HG02840 (cell line): Measurements from ENCODE around the gene AFMID.
A peak's percentile ranks its signal among the peaks of the same experiment; 100 is the strongest.
"Not testable (repeated sequence)": the region's sequence is repeated elsewhere in the genome, so short reads cannot be mapped to it uniquely, and the experiment has no call there.

Source experiments
- ATAC-seq: cut with Tn5 transposase; IDR thresholded peaks from one replicate; pipeline ENCODE4 v1.9.1; 2021; ENCODE audit warnings: mild to moderate bottlenecking, moderate library complexity, moderate number of reproducible peaks; ENCODE audit not compliant: unreplicated experiment, low FRiP score

The AFMID gene

DNA sequence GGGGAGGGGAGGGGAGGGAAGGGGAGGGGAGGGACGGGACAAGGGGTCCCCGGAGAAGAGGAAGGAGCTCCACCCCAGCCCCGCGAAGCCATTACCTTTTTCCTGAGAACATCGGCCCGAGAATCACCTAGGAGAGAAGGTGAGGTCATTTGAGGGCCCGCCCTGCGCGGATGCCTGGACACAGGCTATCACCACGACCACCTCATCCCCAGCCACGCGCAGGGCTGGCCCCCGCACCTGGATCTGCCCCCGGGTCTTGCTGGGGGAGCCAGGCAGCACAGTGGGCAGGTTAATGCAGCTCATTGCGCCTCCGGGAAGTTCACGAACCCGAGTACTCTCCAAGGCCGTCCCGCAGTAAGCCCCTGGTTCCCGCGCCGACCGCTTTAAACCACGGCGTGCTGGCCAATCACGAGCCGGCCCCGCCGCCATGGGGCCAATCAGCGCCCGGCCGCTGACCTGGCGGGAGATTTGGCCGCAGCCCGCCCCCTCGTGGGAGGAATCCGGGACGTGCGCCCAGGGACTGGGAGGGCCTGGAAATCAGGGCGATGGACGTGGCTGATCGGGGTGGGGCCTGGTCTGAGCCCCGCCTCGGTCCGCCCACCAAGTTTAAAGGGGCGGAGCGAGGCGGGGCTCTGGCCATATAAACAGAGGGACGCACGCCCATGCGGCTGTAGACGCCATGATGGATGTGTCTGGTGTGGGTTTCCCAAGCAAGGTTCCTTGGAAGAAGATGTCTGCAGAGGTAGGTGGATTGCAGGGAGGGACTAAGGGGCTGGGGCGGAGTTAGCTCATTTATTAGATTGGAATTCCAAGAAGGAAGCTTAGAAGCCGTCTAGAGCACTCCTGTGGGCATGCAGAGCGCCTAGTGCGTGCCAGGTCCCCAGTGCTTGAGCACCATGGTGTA, at the start of gene AFMID, which contains the start of gene TK1:
AFMID (plus strand) TSS at position 671 of the 904 bp plus-strand sequence; CDS start at position 680, 9 bp downstream.
TK1 (minus strand) TSS at position 361 of the 904 bp plus-strand sequence; CDS start at position 303, 58 bp downstream.
- ATAC-seq, result peak; percentile 89

GRCh38 chr17:78137392-78138203, 49.6 kb upstream of the AFMID start:
- no peak for ATAC-seq

GRCh38 chr17:78138204-78139060, 48.7 kb upstream of the AFMID start:
- no peak for ATAC-seq

- ATAC-seq, result not testable (repeated sequence)
These were observed 47.3 kb upstream of the AFMID start for GRCh38 chr17:78139861-78140168.

DNA sequence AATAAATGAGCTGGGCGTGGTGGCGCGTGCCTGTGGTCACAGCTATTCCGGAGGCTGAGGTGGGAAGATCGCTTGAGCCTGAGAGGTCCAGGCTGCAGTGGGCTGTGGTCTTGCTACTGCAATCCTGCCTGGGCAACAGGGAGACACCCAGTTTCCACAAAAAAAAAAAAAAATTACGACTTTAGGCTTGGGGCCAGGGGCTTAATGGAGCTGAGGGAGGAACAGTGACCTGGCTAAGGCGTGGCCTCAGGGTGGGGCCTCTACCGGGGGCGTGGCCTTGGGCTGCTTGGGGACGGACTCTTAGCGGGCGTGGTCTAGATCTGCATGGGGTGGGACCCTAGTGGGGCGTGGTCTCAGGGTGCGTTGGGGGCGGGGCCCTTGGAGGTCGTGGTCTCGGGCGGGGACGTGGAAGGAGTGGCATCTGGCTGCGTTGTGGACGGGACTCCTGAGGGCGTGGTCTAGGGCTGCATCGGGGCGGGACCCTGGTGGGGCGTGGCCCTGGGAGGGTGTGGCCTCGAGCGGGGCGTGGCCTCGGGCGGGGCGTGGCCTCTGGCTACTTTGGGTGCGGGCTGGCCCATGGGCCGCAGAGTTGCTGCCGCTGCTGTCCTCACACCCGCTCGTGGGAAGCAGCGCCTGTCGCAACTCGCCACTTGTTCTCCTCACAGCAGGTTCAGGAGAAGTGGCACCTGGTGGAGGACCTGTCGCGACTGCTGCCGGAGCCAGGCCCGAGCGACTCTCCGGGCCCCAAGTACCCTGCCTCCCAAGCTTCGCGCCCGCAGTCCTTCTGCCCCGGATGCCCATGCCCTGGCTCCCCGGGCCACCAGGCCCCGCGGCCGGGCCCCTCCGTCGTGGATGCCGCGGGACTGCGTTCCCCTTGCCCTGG, 46.8 kb upstream of the AFMID start:
- peak; percentile 70 for ATAC-seq

DNA sequence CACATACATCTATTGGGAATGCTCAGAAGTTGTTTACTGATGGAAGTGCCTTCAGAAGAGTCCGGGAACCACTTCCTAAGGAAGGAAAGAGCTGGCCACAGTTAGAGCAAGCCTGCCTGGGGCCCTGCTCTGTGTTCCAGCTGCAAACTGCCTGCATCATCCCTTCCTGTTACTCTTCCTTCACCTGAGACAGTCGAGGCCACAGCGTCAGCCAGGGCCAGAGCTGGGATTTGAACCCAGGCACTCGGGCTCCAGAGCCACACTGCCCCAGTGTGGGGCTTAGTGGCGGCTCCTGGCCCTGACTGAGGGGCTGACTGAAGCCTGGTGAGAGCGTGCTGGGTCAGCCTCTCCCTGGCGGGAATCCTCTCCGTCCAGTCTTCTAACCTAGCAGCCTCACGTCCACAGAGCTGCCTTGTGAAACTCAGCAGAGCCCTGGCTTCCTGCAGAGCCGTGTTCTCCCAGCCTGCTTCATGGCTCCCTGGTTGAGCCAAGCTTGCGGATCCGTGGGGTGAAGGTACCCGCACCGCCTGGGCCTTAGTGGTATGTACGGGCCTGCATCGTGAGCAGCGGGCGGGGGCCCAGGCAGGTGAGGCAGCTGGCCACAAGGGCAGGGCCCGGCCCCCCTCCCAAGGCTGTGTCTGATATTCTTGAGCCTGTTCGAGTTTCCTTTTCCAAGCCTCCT, 45.6 kb upstream of the AFMID start:
- ATAC-seq, result no peak

GRCh38 chr17:78142119-78142861, 44.9 kb upstream of the AFMID start:
- no peak for ATAC-seq

DNA sequence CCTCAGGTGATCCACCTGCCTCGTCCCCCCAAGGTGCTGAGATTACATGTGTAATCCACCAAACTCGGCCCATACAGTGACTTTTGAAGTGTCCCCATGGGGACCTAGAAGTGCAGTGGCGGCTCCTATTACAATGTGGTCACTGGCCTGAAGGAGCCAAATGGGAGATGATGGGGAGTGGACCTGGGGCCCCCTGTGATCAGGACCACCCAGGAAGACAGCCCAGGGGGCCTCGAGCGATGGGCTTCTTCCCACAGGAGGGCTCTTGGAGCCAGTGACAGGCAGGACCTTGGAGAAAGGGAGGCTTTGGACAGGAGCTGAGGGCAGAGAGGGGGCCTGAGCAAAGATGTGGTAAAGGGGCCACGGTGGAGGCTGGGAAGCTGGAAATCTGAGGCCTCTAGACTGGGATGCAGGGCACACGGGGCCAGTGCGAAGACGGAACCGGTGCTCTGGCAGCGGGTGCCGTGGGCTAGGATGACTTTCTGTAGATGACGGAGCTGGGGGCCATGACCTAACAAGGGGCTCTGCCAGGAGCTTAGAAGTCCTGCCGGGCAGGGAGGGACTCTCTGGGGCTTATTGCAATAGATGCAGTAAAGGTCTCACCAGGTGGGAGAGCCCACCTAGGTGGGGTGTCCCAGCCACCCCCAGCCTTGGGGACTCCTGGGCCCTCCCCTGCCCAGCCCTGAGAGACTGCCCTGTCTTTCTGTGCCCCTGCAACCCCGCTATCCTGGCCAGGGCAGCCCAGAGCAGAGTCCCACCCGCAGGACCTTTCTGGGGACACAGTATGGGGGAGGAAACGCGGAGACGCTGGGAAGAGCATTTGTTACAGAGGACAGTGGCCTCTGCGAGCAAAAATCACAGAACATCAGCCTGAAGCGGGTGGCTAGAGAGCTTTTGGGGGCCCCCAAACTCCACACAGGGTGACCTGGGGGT, 43.7 kb upstream of the AFMID start:
- ATAC-seq, result no peak

DNA sequence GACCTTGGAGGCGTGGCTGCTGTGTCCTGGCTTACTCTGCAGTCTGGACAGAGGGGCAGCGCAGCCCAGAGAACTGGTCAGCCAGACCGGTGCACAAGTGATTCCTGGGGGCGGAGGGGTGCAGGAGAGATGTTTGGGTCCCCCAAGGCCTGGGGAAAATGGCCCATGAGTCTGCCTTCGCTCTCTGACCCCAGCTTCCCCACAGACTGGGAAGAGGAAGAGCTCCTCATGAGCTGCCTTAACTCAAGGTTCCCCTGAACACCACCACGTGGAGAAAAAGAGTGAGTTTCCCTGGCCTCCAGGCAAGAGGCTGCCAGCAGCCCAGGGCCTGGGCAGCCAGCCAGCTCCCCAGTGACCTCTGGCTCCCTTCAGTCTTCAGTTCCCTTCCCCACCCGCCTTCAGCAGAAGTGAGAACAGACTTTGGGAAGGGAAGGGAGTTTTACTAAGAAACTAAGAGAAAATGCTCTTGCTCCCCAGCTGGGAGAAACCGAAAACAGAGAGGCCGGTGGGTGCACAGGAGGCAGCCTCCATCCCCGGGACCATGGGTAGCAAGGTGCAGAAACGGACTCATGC, 42.9 kb upstream of the AFMID start:
- ATAC-seq, result no peak

GRCh38 chr17:78144736-78145641, 42.2 kb upstream of the AFMID start:
- no peak for ATAC-seq

DNA sequence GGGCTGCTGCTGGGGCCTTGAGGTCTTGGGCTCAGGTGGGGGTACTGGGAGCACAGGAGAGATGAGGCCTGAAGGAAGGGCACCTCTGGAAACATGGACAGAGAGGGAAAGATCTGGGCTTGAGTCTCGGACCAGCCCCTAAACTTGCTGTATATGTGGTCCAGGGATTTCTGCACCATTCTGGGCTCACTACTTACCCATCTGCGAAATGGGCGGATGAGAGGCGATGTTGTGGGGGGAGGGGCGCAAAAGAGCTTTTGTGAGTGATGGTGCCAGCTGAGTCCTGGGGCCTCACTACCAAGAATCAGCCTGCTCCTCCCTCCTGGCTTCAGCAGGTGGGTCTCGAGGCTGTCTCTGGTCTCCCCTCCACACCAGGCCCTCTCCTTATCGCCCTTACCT, 40.7 kb upstream of the AFMID start:
- no peak for ATAC-seq

DNA sequence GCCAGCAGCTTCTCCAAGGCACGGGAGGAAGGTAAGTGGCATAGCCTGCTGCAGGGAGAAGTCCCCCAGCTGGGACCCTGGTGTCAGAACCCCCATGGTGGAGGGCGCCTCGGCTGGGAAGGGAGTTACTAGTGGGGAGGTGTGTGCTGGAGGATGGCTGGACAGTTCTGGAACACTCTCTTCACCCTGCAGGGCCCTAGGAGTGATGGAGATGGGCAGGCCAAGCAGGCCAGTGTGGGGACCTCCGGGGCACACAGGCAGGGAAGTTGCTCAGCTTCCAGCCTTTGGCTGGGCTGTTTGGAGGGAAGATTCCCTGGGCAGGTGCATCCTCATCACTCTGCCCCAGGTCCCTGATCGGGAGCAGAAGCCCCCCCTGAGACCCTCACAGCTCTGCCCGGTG, 40.3 kb upstream of the AFMID start:
- ATAC-seq, result no peak

DNA sequence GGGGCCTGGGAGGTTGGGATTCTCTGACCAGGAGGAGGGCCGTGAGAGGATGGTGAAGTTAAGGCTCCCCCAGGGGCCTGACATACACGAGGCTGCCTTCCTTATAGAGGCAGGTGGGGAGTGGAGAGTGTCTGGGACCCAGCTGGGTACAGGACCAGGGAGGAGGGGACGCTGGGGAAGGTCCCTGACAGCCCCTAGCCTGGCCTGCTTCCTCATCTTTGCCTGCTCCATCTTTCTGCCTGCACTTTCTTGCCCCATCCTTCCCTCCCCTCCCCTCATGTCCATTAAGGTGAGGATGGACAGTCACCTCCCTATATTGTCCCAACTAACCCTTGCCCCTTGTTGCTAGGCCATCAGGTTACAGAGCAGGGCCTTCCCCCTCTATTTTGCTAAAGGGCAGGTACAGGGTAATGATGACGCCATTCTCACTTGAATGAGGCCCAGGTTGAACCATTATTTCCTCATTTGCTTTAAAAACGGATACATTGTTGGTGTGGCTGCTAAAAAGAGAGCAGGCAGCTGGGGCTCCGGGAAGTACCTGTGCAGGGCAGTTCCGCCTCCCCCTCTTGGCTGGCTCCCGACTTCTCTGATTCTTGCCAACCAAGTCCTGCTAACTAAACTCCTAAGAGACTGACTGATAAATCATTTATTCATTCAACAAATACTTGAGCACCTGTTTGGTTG, 39.7 kb upstream of the AFMID start:
- no peak for ATAC-seq

DNA sequence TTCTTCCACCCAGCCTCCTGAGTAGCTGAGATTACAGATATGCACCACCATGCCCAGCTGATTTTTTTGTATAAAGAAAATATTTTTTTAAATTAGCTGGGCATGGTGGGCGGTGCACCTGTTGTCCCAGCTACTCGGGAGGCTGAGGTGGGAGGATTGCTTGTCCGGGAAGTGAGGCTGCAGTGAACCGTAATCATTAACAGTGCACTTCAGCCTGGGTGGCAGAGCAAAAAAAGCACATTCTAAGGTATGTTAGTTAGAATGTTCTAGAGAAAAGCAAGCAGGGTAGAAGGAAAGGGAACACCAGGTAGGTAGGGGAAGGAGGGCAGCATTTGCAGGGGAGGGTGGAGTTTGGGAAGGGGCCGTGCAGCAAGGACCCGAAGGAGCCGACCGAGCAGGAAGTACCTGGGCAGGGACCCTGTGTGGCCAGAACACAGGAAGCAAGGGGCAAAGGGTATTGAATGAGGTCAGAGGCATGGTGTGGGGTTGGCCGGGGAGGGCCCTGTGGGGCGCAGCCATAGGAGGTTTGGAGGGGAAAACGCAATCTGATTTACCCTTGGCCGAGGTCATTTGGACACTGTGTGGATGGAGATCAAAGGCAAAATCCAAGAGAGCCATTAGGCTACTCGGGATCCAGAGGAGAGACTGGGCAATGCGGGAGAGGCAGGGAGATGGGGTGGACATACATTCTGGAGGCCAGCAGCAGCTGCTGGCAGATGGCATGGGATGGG, 38.7 kb upstream of the AFMID start:
- no peak for ATAC-seq
